COR-L47 (cell line): ENCODE results near the gene BCL2L12.
A peak's percentile ranks its signal among the peaks of the same experiment; 100 is the strongest.
"Not testable (repeated sequence)": the region's sequence is repeated elsewhere in the genome, so short reads cannot be mapped to it uniquely, and the experiment has no call there.

Source experiments
- DNase-seq: peaks from one replicate; lab custom pipeline; 2025; lab: John Stamatoyannopoulos, UW

BCL2L12 gene

GRCh38 chr19:49665351-49666119 is at the start of gene BCL2L12, which contains the start of gene IRF3:
BCL2L12 (plus strand) TSS chr19:49665933; CDS start chr19:49666693, 760 bp downstream.
IRF3 (minus strand) TSS chr19:49665857; CDS start chr19:49664838, 1,019 bp downstream.
- peak; percentile 89 for DNase-seq

GRCh38 chr19:49616532-49616931 is 49.2 kb upstream of the BCL2L12 start:
- DNase-seq = no peak

- no peak for DNase-seq
Measured at GRCh38 chr19:49616945-49617344, 48.8 kb upstream of the BCL2L12 start.

GRCh38 chr19:49617860-49618259 is 47.9 kb upstream of the BCL2L12 start:
- DNase-seq = not testable (repeated sequence)

GRCh38 chr19:49624967-49625910 is 40.5 kb upstream of the BCL2L12 start:
- DNase-seq = no peak

- no peak for DNase-seq
Measured at GRCh38 chr19:49626226-49626625, 39.5 kb upstream of the BCL2L12 start.

GRCh38 chr19:49629659-49630058 is 36.1 kb upstream of the BCL2L12 start:
- DNase-seq = no peak

- DNase-seq = no peak
Measured at GRCh38 chr19:49631014-49631588, 34.6 kb upstream of the BCL2L12 start.

- DNase-seq = no peak
Measured at GRCh38 chr19:49631610-49632192, 34.0 kb upstream of the BCL2L12 start.

GRCh38 chr19:49632576-49632975 is 33.2 kb upstream of the BCL2L12 start:
- no peak for DNase-seq

- not testable (repeated sequence) for DNase-seq
Measured at GRCh38 chr19:49633273-49633672, 32.5 kb upstream of the BCL2L12 start.

GRCh38 chr19:49635530-49636232 is 30.1 kb upstream of the BCL2L12 start:
- DNase-seq = no peak

GRCh38 chr19:49636233-49636932 is 29.4 kb upstream of the BCL2L12 start:
- no peak for DNase-seq

- DNase-seq = no peak
Measured at GRCh38 chr19:49637821-49638738, 27.7 kb upstream of the BCL2L12 start.

GRCh38 chr19:49639401-49640112 is 26.2 kb upstream of the BCL2L12 start:
- no peak for DNase-seq

- DNase-seq = peak; percentile 99
Measured at GRCh38 chr19:49640113-49640898, 25.4 kb upstream of the BCL2L12 start, which contains the start of gene RRAS. RRAS (minus strand) TSS chr19:49640143; CDS start chr19:49640098, 45 bp downstream.

GRCh38 chr19:49641688-49642491 is 23.8 kb upstream of the BCL2L12 start, which contains the start of gene SCAF1:
SCAF1 (plus strand) TSS chr19:49642209; CDS start chr19:49645027, 2,818 bp downstream.
- peak; percentile 99 for DNase-seq
